Dermis microvascular lymphatic vessel endothelial cell (primary cell): Measurements from ENCODE around the gene ALX3. TPM values are rescaled to one million over a fixed set of nuclear protein-coding genes. Genes with fewer than 3 reads are reported as not detected.

Experiments used
- DNase-seq, 2 donors: peaks; one replicate each; pipeline versions ENCODE4 v3.0.0 to v3.0.0-alpha.2; 2010; ENCODE audit warnings: low read depth in 2 of 2
- total RNA-seq: library from RNA; depleted of rRNA; stranded (reverse); fragments of >200 nt; gene quantifications from 2 replicates; pipeline ENCODE4 v1.2.1, GENCODE V29; 2014

Gene ALX3
- total RNA-seq, 1 donor from 2014 or later = not detected

- DNase-seq = no peak
These were observed 4.6 kb downstream of the ALX3 start for GRCh38 chr1:110065841-110066240.

GRCh38 chr1:110064576-110065337, 5.7 kb downstream of the ALX3 start:
- DNase-seq = no peak

GRCh38 chr1:110063781-110064180, 6.7 kb downstream of the ALX3 start:
- no peak for DNase-seq

- DNase-seq = no peak
These were observed 7.9 kb downstream of the ALX3 start for GRCh38 chr1:110062612-110063011.

GRCh38 chr1:110061341-110061740, 9.1 kb downstream of the ALX3 start:
- DNase-seq = no peak

GRCh38 chr1:110060662-110061060, 9.8 kb downstream of the ALX3 start:
- no peak for DNase-seq

- DNase-seq = peak in 1 of 2 donors; percentile 35
These were observed 10.3 kb downstream of the ALX3 start for GRCh38 chr1:110060034-110060661.

GRCh38 chr1:110059133-110059863, 11.2 kb downstream of the ALX3 start:
- no peak for DNase-seq

GRCh38 chr1:110058591-110058990, 11.9 kb downstream of the ALX3 start:
- DNase-seq = no peak

- no peak for DNase-seq
These were observed 12.4 kb downstream of the ALX3 start for GRCh38 chr1:110057963-110058518.

- no peak for DNase-seq
These were observed 13.7 kb downstream of the ALX3 start for GRCh38 chr1:110056776-110057175.

- no peak for DNase-seq
These were observed 14.2 kb downstream of the ALX3 start for GRCh38 chr1:110056285-110056683.

GRCh38 chr1:110055493-110056284, 14.8 kb downstream of the ALX3 start:
- DNase-seq = no peak

- peak; percentile 11 to 45 for DNase-seq
These were observed 16.7 kb downstream of the ALX3 start for GRCh38 chr1:110053552-110054428.

- DNase-seq = no peak
These were observed 19.2 kb downstream of the ALX3 start for GRCh38 chr1:110051262-110051648.

- DNase-seq = no peak
These were observed 19.7 kb downstream of the ALX3 start for GRCh38 chr1:110050602-110051261.

GRCh38 chr1:110049801-110050601, 20.5 kb downstream of the ALX3 start:
- DNase-seq = no peak

GRCh38 chr1:110048923-110049601, 21.4 kb downstream of the ALX3 start:
- no peak for DNase-seq
